Suprapubic skin (tissue), 3 donors: ENCODE results near the gene UNC119.

Source experiments
- EP300 ChIP-seq: sonication (generic); formaldehyde crosslinking; IDR thresholded peaks from one replicate; pipeline ENCODE4 v1.6.1; 2017; ENCODE audit warnings: antibody characterized with exemption
- POLR2A ChIP-seq, 2 donors: fragments of 450-650 bp; IDR thresholded peaks; one replicate each; pipeline ENCODE4 v1.6.1; 2017; ENCODE audit warnings: antibody characterized with exemption in 2 of 2, mild to moderate bottlenecking in 2 of 2, moderate library complexity in 2 of 2
- TF ChIP-seq, protein P1 (sequence below), 2 donors: fragments of 200-600 bp in 1 of 2; fragments of 450-650 bp in 1 of 2; sonication (generic) in 1 of 2; IDR thresholded peaks; one replicate each; pipeline ENCODE4 v1.5.1; 2016 to 2019; ENCODE audit warnings: antibody characterized with exemption in 2 of 2, mild to moderate bottlenecking in 1 of 2, moderate library complexity in 1 of 2

DNA sequence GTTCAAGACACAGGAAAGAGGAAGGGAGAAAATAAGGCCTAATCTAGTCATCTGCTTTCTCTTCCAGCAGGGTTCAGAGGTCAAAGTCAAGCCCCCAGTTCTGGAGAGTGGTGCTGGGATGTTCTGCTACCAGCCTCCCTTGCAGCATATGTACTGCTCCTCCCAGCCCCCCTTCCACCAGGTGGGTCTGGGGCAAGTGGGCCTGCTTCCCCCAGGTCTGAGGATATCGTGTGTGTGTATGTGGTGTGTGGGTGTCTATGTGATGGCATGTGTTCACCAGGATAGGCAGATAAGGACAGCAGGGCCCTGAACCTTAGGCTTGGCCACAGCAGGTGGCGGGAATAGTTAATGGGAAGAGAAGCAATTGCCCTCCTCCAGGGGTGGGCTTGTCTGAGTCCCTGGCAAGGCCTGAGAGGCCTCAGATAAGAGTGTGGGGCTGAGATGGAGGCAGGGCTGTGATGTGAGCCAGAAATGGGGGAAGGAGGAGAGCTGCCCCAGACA lies 25.2 kb downstream of the UNC119 start:
- TF ChIP-seq, protein P1, sequence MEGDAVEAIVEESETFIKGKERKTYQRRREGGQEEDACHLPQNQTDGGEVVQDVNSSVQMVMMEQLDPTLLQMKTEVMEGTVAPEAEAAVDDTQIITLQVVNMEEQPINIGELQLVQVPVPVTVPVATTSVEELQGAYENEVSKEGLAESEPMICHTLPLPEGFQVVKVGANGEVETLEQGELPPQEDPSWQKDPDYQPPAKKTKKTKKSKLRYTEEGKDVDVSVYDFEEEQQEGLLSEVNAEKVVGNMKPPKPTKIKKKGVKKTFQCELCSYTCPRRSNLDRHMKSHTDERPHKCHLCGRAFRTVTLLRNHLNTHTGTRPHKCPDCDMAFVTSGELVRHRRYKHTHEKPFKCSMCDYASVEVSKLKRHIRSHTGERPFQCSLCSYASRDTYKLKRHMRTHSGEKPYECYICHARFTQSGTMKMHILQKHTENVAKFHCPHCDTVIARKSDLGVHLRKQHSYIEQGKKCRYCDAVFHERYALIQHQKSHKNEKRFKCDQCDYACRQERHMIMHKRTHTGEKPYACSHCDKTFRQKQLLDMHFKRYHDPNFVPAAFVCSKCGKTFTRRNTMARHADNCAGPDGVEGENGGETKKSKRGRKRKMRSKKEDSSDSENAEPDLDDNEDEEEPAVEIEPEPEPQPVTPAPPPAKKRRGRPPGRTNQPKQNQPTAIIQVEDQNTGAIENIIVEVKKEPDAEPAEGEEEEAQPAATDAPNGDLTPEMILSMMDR (IDR thresholded peaks at IDR 0.05) = no peak
- TF ChIP-seq POLR2A (IDR thresholded peaks at IDR 0.05) (no peak), EP300 (no peak)
